H1 (cell line): ENCODE measurements around the gene ZNF367. TPM values are rescaled to one million over a fixed set of nuclear protein-coding genes. Genes with fewer than 3 reads are reported as not detected.

Source experiments
- CTCF ChIA-PET: fragments of 300-600 bp; sonication (Branson Sonifier 250); formaldehyde crosslinking; loops from one replicate; lab custom pipeline; 2021; ENCODE audit not compliant: partially characterized antibody; lab: Charles Lee
- POLR2A ChIA-PET: fragments of 300-600 bp; sonication (Branson Sonifier 250); formaldehyde crosslinking; loops from one replicate; lab custom pipeline; 2021; ENCODE audit warnings: inconsistent platforms; ENCODE audit not compliant: partially characterized antibody; lab: Charles Lee
- DNase-seq, 2 experiments: peaks; one replicate each; pipeline versions ENCODE4 v3.0.0 to v3.0.0-alpha.2; 2010 to 2022; ENCODE audit warnings: low spot score in 2 of 2, low read depth in 1 of 2, mixed read lengths in 1 of 2
- FAIRE-seq: peaks from 2 replicates; lab custom pipeline; 2011; peaks lifted over from hg19 to GRCh38; lab: Jason Lieb, UNC
- H2AFZ ChIP-seq: 2 replicates; pipeline ENCODE4 v1.8.1; 2012; ENCODE audit warnings: low read length, inconsistent platforms
- H2AK5ac ChIP-seq: 2 replicates; pipeline ENCODE4 v1.6.1; 2013; ENCODE audit warnings: low read depth, low read length
- H2BK120ac ChIP-seq: replicated peaks from 2 replicates; pipeline ENCODE3; 2013; ENCODE audit warnings: low read depth, low read length, inconsistent platforms
- H2BK12ac ChIP-seq: 2 replicates; pipeline ENCODE4 v1.6.1; 2013; ENCODE audit warnings: low read depth, low read length
- H2BK15ac ChIP-seq: 2 replicates; pipeline ENCODE4 v1.6.1; 2013; ENCODE audit warnings: low read length
- H2BK20ac ChIP-seq: 2 replicates; pipeline ENCODE4 v1.6.1; 2013; ENCODE audit warnings: low read length
- H2BK5ac ChIP-seq: 2 replicates; pipeline ENCODE4 v1.6.1; 2013; ENCODE audit warnings: low read depth, low read length
- H3K14ac ChIP-seq: 2 replicates; pipeline ENCODE4 v1.6.1; 2013; ENCODE audit warnings: inconsistent platforms; ENCODE audit not compliant: insufficient read length
- H3K18ac ChIP-seq: 2 replicates; pipeline ENCODE4 v1.6.1; 2013; ENCODE audit warnings: low read length; ENCODE audit errors: extremely low read depth
- H3K23ac ChIP-seq: 2 replicates; pipeline ENCODE4 v1.6.1; 2013; ENCODE audit warnings: inconsistent platforms; ENCODE audit not compliant: insufficient read length
- H3K23me2 ChIP-seq: 2 replicates; pipeline ENCODE4 v1.6.1; 2013; ENCODE audit warnings: low read depth, low read length
- H3K27ac ChIP-seq: 2 replicates; pipeline ENCODE4 v1.6.1; 2011; ENCODE audit warnings: low read depth, low read length, inconsistent platforms
- H3K27me3 ChIP-seq, 4 experiments: replicated peaks in 1 of 4; 1 replicate in 1 of 4; 2 replicates in 3 of 4; pipeline versions ENCODE4 v1.6.1 to v1.8.1; 2011 to 2013; ENCODE audit warnings: low read length in 3 of 4, mild to moderate bottlenecking in 3 of 4, inconsistent platforms in 2 of 4, mixed read lengths in 2 of 4, moderate library complexity in 1 of 4; ENCODE audit not compliant: control insufficient read depth in 3 of 4, insufficient read depth in 3 of 4; ENCODE audit errors: extremely low read depth in 1 of 4
- H3K36me3 ChIP-seq, 4 experiments: 2 replicates each; pipeline versions ENCODE4 v1.6.1 to v1.8.1; 2011 to 2013; ENCODE audit warnings: mild to moderate bottlenecking in 4 of 4, low read length in 3 of 4, moderate library complexity in 2 of 4, control low read depth in 1 of 4, inconsistent platforms in 1 of 4; ENCODE audit not compliant: insufficient read depth in 4 of 4, control insufficient read depth in 2 of 4
- H3K4ac ChIP-seq: replicated peaks from 2 replicates; pipeline ENCODE3; 2013; ENCODE audit warnings: low read length, low read depth, mixed read lengths, inconsistent platforms; ENCODE audit not compliant: insufficient read length
- H3K4me1 ChIP-seq, 4 experiments: replicated peaks in 1 of 4; 1 replicate in 1 of 4; 2 replicates in 3 of 4; pipeline versions ENCODE4 v1.6.1 to v1.8.1; 2011 to 2013; ENCODE audit warnings: low read length in 3 of 4, inconsistent platforms in 2 of 4, mixed read lengths in 1 of 4; ENCODE audit not compliant: insufficient read depth in 4 of 4, control insufficient read depth in 3 of 4
- H3K4me2 ChIP-seq, 2 experiments: 2 replicates each; pipeline versions ENCODE4 v1.6.1 to v1.8.1; 2011 to 2013; ENCODE audit warnings: low read depth in 2 of 2, low read length in 2 of 2, control low read depth in 1 of 2, inconsistent platforms in 1 of 2, mild to moderate bottlenecking in 1 of 2; ENCODE audit not compliant: insufficient read depth in 1 of 2
- H3K4me3 ChIP-seq, 4 experiments: fragments of 200-600, 300-600 bp in 1 of 4; sonication (generic), shearing (Covaris generic), sonication (Bioruptor Twin) in 1 of 4; 2 replicates each; pipeline versions ENCODE4 v1.5.1 to v1.8.1; 2011 to 2016; ENCODE audit warnings: low read length in 4 of 4, low read depth in 3 of 4, control low read depth in 2 of 4, inconsistent platforms in 2 of 4, mild to moderate bottlenecking in 2 of 4, mixed read lengths in 1 of 4, moderate library complexity in 1 of 4; ENCODE audit not compliant: insufficient read depth in 2 of 4; ENCODE audit errors: extremely low read depth in 1 of 4
- H3K56ac ChIP-seq: replicated peaks from 2 replicates; pipeline ENCODE3; 2013; ENCODE audit warnings: low read depth, mild to moderate bottlenecking, mixed read lengths, low read length, inconsistent platforms; ENCODE audit not compliant: insufficient read length
- H3K79me1 ChIP-seq: 2 replicates; pipeline ENCODE4 v1.6.1; 2013; ENCODE audit warnings: low read depth, low read length, control low read depth
- H3K79me2 ChIP-seq, 2 experiments: 2 replicates each; pipeline versions ENCODE4 v1.6.1 to v1.8.1; 2012 to 2013; ENCODE audit warnings: low read length in 2 of 2, mild to moderate bottlenecking in 2 of 2, inconsistent platforms in 1 of 2; ENCODE audit not compliant: insufficient read depth in 2 of 2, control insufficient read depth in 1 of 2
- H3K9ac ChIP-seq, 4 experiments: replicated peaks in 1 of 4; 1 replicate in 1 of 4; 2 replicates in 3 of 4; pipeline versions ENCODE4 v1.6.1 to v1.8.1; 2011 to 2013; ENCODE audit warnings: low read depth in 3 of 4, low read length in 3 of 4, control low read depth in 2 of 4, mild to moderate bottlenecking in 2 of 4, moderate library complexity in 2 of 4, inconsistent platforms in 1 of 4; ENCODE audit errors: extremely low read depth in 1 of 4
- H3K9me3 ChIP-seq, 2 experiments: 2 replicates each; pipeline versions ENCODE4 v1.6.1 to v1.8.1; 2012 to 2013; ENCODE audit warnings: mild to moderate bottlenecking in 2 of 2, moderate library complexity in 2 of 2, control low read depth in 1 of 2, inconsistent platforms in 1 of 2, low read depth in 1 of 2, low read length in 1 of 2, mixed read lengths in 1 of 2; ENCODE audit not compliant: insufficient read depth in 2 of 2
- H4K20me1 ChIP-seq, 2 experiments: replicated peaks in 1 of 2; 2 replicates each; pipeline versions ENCODE3 to v1.8.1; 2011 to 2013; ENCODE audit warnings: inconsistent platforms in 2 of 2, low read length in 2 of 2, mild to moderate bottlenecking in 1 of 2; ENCODE audit not compliant: insufficient read depth in 2 of 2, control insufficient read depth in 1 of 2
- H4K5ac ChIP-seq: 2 replicates; pipeline ENCODE4 v1.6.1; 2013; ENCODE audit warnings: low read length, low read depth, mixed read lengths, inconsistent platforms; ENCODE audit not compliant: insufficient read length
- H4K8ac ChIP-seq: 2 replicates; pipeline ENCODE4 v1.8.0; 2013; ENCODE audit warnings: mild to moderate bottlenecking, moderate library complexity, low read length, inconsistent platforms; ENCODE audit not compliant: insufficient read depth; ENCODE audit errors: extremely low read depth
- H4K91ac ChIP-seq: replicated peaks from 2 replicates; pipeline ENCODE3; 2013; ENCODE audit warnings: low read length, mixed read lengths, inconsistent platforms; ENCODE audit not compliant: insufficient read length
- ASH2L ChIP-seq: fragments of 200-600, 300-600 bp; sonication (generic); IDR thresholded peaks from one replicate; pipeline ENCODE4 v1.7.1; 2017; ENCODE audit warnings: low read length
- BRCA1 ChIP-seq: IDR thresholded peaks from 2 replicates; pipeline ENCODE4 v1.6.1; 2012; ENCODE audit warnings: low read depth, low read length, improper control_type of control experiment
- CTBP2 ChIP-seq: IDR thresholded peaks from 2 replicates; pipeline ENCODE4 v1.7.0; 2011; ENCODE audit warnings: borderline replicate concordance, mild to moderate bottlenecking, moderate library complexity, mixed read lengths, low read length; ENCODE audit not compliant: insufficient read depth, insufficient read length
- EZH2 ChIP-seq: fragments of 200-600 bp; sonication (generic); IDR thresholded peaks from 2 replicates; pipeline ENCODE4 v1.7.1; 2012; ENCODE audit warnings: low read depth, mild to moderate bottlenecking, moderate library complexity, low read length, inconsistent platforms; ENCODE audit not compliant: severe bottlenecking
- POU5F1 ChIP-seq: IDR thresholded peaks from 2 replicates; pipeline ENCODE4 v1.6.1; 2011; ENCODE audit warnings: low read depth, mild to moderate bottlenecking, low read length, moderate library complexity
- RNF2 ChIP-seq: fragments of 200-900, 300-1000 bp; sonication (generic); IDR thresholded peaks from 2 replicates; pipeline ENCODE4 v1.7.1; 2016; ENCODE audit warnings: borderline replicate concordance, low read depth, mild to moderate bottlenecking, antibody characterized with exemption, low read length; ENCODE audit not compliant: poor library complexity, severe bottlenecking; ENCODE audit errors: missing control alignments
- SAP30 ChIP-seq: fragments of 300-600 bp; sonication (generic); IDR thresholded peaks from 2 replicates; pipeline ENCODE4 v1.7.1; 2012; ENCODE audit warnings: low read length, moderate library complexity, mild to moderate bottlenecking, inconsistent platforms; ENCODE audit not compliant: insufficient read depth, insufficient replicate concordance
- SIN3A ChIP-seq, 2 experiments: IDR thresholded peaks in 1 of 2; conservative IDR thresholded peaks in 1 of 2; 2 replicates each; pipeline ENCODE4 v1.6.1; 2011 to 2012; ENCODE audit warnings: low read length in 2 of 2, improper control_type of control experiment in 1 of 2, low read depth in 1 of 2, mild to moderate bottlenecking in 1 of 2
- SP2 ChIP-seq: IDR thresholded peaks from 2 replicates; pipeline ENCODE4 v1.6.1; 2012; ENCODE audit warnings: mild to moderate bottlenecking, low read length, inconsistent platforms
- WGBS, 2 experiments: shearing (Covaris generic) in 1 of 2; methylation state at CpG; one replicate each; pipeline versions ENCODE4 v1.1.6 to v1.1.7; 2013 to 2015; ENCODE audit warnings: low lambda C conversion rate in 2 of 2, mixed read lengths in 2 of 2, inconsistent platforms in 1 of 2, low coverage in 1 of 2, missing lambda C conversion rate in 1 of 2; ENCODE audit not compliant: insufficient replicate concordance in 2 of 2, insufficient coverage in 1 of 2, insufficient read length in 1 of 2; ENCODE audit errors: extremely low coverage in 1 of 2, missing lambda C conversion rate in 1 of 2; 5-methylcytosine and 5-hydroxymethylcytosine counted together
- polyA plus RNA-seq, 7 experiments: library from polyadenylated mRNA; depleted of rRNA in 3 of 7; stranded (reverse) in 5 of 7; unstranded in 2 of 7; fragments of >200 nt in 5 of 7; fragments of 200-250 nt in 2 of 7; gene quantifications; 1 replicate in 5 of 7; 2 replicates in 1 of 7; 4 replicates in 1 of 7; pipeline versions ENCODE4 v1.2.1 to v1.2.3, GENCODE V29; 2011 to 2013; ENCODE audit warnings: missing spikeins in 2 of 7, mixed read lengths in 2 of 7
- total RNA-seq: library from RNA; stranded (reverse); fragmentation: NEBNext Ultra II Directional; extraction: Animal tissue kit (Norgen Biotek cat#: 25700); gene quantifications from 2 replicates; pipeline ENCODE4 v1.2.1, GENCODE V29; 2021
- TF ChIP-seq, protein P1 (sequence below), 3 experiments: IDR thresholded peaks; 1 replicate in 2 of 3; 2 replicates in 1 of 3; pipeline versions ENCODE4 v1.5.1 to v1.6.1; 2011; ENCODE audit warnings: low read length in 3 of 3, mild to moderate bottlenecking in 3 of 3, inconsistent platforms in 2 of 3, low read depth in 1 of 3, moderate library complexity in 1 of 3; ENCODE audit not compliant: insufficient read depth in 1 of 3; ENCODE audit errors: control extremely low read depth in 1 of 3

The ZNF367 gene
- total and polyA plus RNA-seq, 2 of the 8 experiments (the other 6 are each of a cell fraction or from before 2014, with no cell fraction given) = 2.2 to 8.2 TPM

DNA sequence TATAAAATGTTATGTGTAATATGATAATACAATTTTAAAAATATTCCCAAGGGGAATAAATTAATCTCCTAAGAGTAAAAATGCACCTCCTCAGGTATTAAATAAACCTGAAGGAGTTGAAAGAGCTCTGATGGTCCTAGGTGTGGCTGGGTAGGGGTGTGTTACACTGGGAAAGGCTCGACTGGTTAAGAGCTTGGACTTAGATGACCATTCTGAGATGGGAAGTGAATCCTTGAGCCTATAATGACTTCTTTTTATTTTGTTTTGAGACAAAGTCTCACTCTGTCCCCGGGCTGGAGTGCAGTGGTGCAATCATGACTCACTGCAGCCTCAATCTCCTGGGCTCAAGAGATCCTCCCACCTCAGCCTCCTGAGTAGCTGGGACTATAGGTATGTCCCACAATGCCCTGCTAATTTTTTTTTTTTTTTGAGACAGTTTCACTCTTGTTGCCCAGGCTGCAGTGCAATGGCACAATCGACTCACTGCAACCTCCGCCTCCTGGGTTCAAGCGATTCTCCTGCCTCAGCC lies 22.6 kb upstream of the ZNF367 start:
- no peak for FAIRE-seq
- H3K56ac ChIP-seq = no peak overlapping the region
- WGBS, 2 experiments = 96% methylated on average over 5 of the region's 5 CpGs; no CpG with 5 or more reads in 1 of the 2 experiments
- TF ChIP-seq EZH2 (no peak), POU5F1 (no peak), BRCA1 (no peak), SIN3A (conservative IDR thresholded peaks at IDR 0.05 in 1 of 2, IDR thresholded peaks at IDR 0.05 in 1 of 2; ENCODE audit: low read depth in 1 of 2, low read length in 2 of 2) (no peak), RNF2 (no peak), ASH2L (no peak), SAP30 (no peak), CTBP2 (no peak), SP2 (no peak)
- TF ChIP-seq, protein P1, sequence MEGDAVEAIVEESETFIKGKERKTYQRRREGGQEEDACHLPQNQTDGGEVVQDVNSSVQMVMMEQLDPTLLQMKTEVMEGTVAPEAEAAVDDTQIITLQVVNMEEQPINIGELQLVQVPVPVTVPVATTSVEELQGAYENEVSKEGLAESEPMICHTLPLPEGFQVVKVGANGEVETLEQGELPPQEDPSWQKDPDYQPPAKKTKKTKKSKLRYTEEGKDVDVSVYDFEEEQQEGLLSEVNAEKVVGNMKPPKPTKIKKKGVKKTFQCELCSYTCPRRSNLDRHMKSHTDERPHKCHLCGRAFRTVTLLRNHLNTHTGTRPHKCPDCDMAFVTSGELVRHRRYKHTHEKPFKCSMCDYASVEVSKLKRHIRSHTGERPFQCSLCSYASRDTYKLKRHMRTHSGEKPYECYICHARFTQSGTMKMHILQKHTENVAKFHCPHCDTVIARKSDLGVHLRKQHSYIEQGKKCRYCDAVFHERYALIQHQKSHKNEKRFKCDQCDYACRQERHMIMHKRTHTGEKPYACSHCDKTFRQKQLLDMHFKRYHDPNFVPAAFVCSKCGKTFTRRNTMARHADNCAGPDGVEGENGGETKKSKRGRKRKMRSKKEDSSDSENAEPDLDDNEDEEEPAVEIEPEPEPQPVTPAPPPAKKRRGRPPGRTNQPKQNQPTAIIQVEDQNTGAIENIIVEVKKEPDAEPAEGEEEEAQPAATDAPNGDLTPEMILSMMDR (IDR thresholded peaks at IDR 0.05; ENCODE audit: control extremely low read depth in 1 of 3, insufficient read depth in 1 of 3, low read depth in 1 of 3, low read length in 3 of 3) = no peak

More for the DNA sequence above, 22.6 kb upstream of the ZNF367 start:
- POLR2A ChIA-PET = no interaction called here
- CTCF ChIA-PET = interaction anchor here (0.8 to 4.3 kb wide), 10 partner anchors 8 to 414 kb away, joined by 3 to 27 read pairs (median 6); partner anchors contain the start of gene HABP4
- Histone ChIP-seq H2BK120ac (no peak overlapping the region), H2BK12ac (no peak overlapping the region), H3K27ac (no peak overlapping the region), H3K9me3 (no peaks in the 10 kb centered on the region), H3K18ac (no peak overlapping the region), H2AK5ac (no peak overlapping the region), H2BK15ac (no peak overlapping the region), H2AFZ (no peak overlapping the region), H4K5ac (no peak overlapping the region), H2BK5ac (no peak overlapping the region), H3K4ac (no peak overlapping the region), H3K4me3 (no peak overlapping the region), H3K79me1 (no peaks in the 10 kb centered on the region), H2BK20ac (no peak overlapping the region), H3K23me2 (no peaks in the 10 kb centered on the region), H3K36me3 (no peaks in the 10 kb centered on the region), H4K91ac (no peak overlapping the region), H3K4me1 (no peaks in the 10 kb centered on the region), H3K79me2 (no peaks in the 10 kb centered on the region), H4K8ac (no peak overlapping the region), H3K27me3 (no peaks in the 10 kb centered on the region), H3K23ac (no peak overlapping the region), H3K14ac (no peak overlapping the region), H3K9ac (no peak overlapping the region), H3K4me2 (no peak overlapping the region), H4K20me1 (no peaks in the 10 kb centered on the region)
- DNase-seq = no peak
